GM23338 (cell line): Measurements from ENCODE around the gene DOCK1. TPM values are rescaled to one million over a fixed set of nuclear protein-coding genes. Genes with fewer than 3 reads are reported as not detected.

Source experiments
- ATAC-seq: fragments of 200-7000 bp; cut with Tn5 transposase; 3 replicates; pipeline ENCODE4 v1.9.1; 2020
- DNase-seq: peaks from one replicate; pipeline ENCODE4 v3.0.0-alpha.2; 2015; ENCODE audit warnings: low spot score
- H2AFZ ChIP-seq: fragments of 200-600 bp; sonication (generic); 2 replicates; pipeline ENCODE4 v1.8.0; 2016; ENCODE audit warnings: antibody characterized with exemption, mild to moderate bottlenecking, moderate library complexity
- H3F3A ChIP-seq: fragments of 200-600 bp; sonication (generic); replicated peaks from 2 replicates; pipeline ENCODE4 v1.8.0; 2017; ENCODE audit warnings: antibody characterized with exemption, mixed run types, low read depth
- H3K27ac ChIP-seq: fragments of 200-600 bp; sonication (generic); 2 replicates; pipeline ENCODE4 v1.6.1; 2016; ENCODE audit warnings: low read depth
- H3K27me3 ChIP-seq: fragments of 200-600 bp; sonication (generic); 2 replicates; pipeline ENCODE4 v1.8.0; 2016; ENCODE audit warnings: mild to moderate bottlenecking, mixed run types, moderate library complexity; ENCODE audit not compliant: insufficient read depth
- H3K36me3 ChIP-seq: fragments of 200-600 bp; sonication (generic); 2 replicates; pipeline ENCODE4 v1.8.0; 2016; ENCODE audit warnings: mild to moderate bottlenecking; ENCODE audit not compliant: insufficient read depth
- H3K4me1 ChIP-seq: fragments of 200-600 bp; sonication (generic); 2 replicates; pipeline ENCODE4 v1.8.0; 2016; ENCODE audit warnings: mild to moderate bottlenecking, moderate library complexity; ENCODE audit not compliant: insufficient read depth
- H3K4me2 ChIP-seq: fragments of 200-600 bp; sonication (generic); 2 replicates; pipeline ENCODE4 v1.7.1; 2017; ENCODE audit warnings: mixed run types
- H3K4me3 ChIP-seq: fragments of 200-600 bp; sonication (generic); 2 replicates; pipeline ENCODE4 v1.6.1; 2016; ENCODE audit warnings: mixed run types
- H3K79me2 ChIP-seq: fragments of 200-600 bp; sonication (generic); replicated peaks from 2 replicates; pipeline ENCODE4 v1.8.0; 2017; ENCODE audit warnings: mild to moderate bottlenecking; ENCODE audit not compliant: insufficient read depth
- H3K9me2 ChIP-seq: fragments of 200-600 bp; sonication (generic); 2 replicates; pipeline ENCODE4 v1.8.0; 2017; ENCODE audit not compliant: insufficient read depth
- H4K20me1 ChIP-seq: fragments of 200-600 bp; sonication (generic); replicated peaks from 2 replicates; pipeline ENCODE4 v1.8.0; 2017; ENCODE audit warnings: mild to moderate bottlenecking; ENCODE audit not compliant: insufficient read depth
- H3K27ac Mint-ChIP-seq: 2 replicates; pipeline ENCODE4 v1.8.0; 2020; ENCODE audit warnings: inconsistent platforms, mild to moderate bottlenecking, moderate library complexity, mixed read lengths
- H3K27me3 Mint-ChIP-seq: 3 replicates; pipeline ENCODE4 v1.8.0; 2022; ENCODE audit warnings: low read depth, mild to moderate bottlenecking, moderate library complexity, mixed read lengths, inconsistent platforms; ENCODE audit not compliant: insufficient read depth, poor library complexity
- H3K36me3 Mint-ChIP-seq: 3 replicates; pipeline ENCODE4 v1.8.0; 2021; ENCODE audit warnings: low read depth, mild to moderate bottlenecking, inconsistent platforms, moderate library complexity, mixed read lengths
- H3K4me1 Mint-ChIP-seq: 3 replicates; pipeline ENCODE4 v1.8.0; 2020; ENCODE audit warnings: mild to moderate bottlenecking, inconsistent platforms, mixed read lengths
- H3K4me3 Mint-ChIP-seq: 3 replicates; pipeline ENCODE4 v1.8.0; 2021; ENCODE audit warnings: moderate library complexity, mild to moderate bottlenecking, inconsistent platforms, mixed read lengths
- H3K9me3 Mint-ChIP-seq: 3 replicates; pipeline ENCODE4 v1.8.0; 2020; ENCODE audit warnings: moderate library complexity, mild to moderate bottlenecking, inconsistent platforms, mixed read lengths
- CREB1 ChIP-seq: fragments of 250-450 bp; sonication (Bioruptor Pico); IDR thresholded peaks from 2 replicates; pipeline ENCODE4 v1.5.0; 2020; ENCODE audit warnings: low read depth, mild to moderate bottlenecking, moderate library complexity
- EZH2 ChIP-seq: fragments of 200-600 bp; sonication (generic); IDR thresholded peaks from one replicate; pipeline ENCODE4 v1.8.0; 2017; ENCODE audit warnings: antibody characterized with exemption, mild to moderate bottlenecking, low read depth; ENCODE audit not compliant: unreplicated experiment
- EZH2phosphoT487 ChIP-seq: fragments of 200-600 bp; sonication (generic); IDR thresholded peaks from one replicate; pipeline ENCODE4 v1.8.1; 2018; ENCODE audit warnings: antibody characterized with exemption; ENCODE audit not compliant: unreplicated experiment
- JUNB ChIP-seq: IDR thresholded peaks from one replicate; pipeline ENCODE4 v1.6.1; 2016; ENCODE audit warnings: antibody characterized with exemption; ENCODE audit not compliant: unreplicated experiment
- NANOG ChIP-seq: IDR thresholded peaks from 2 replicates; pipeline ENCODE4 v1.6.1; 2016; ENCODE audit warnings: antibody characterized with exemption, borderline replicate concordance
- POLR2AphosphoS5 ChIP-seq: IDR thresholded peaks from 2 replicates; pipeline ENCODE4 v1.6.1; 2016; ENCODE audit warnings: antibody characterized with exemption, low read depth
- ZNF114 ChIP-seq: fragments of 250-450 bp; sonication (Bioruptor Pico); IDR thresholded peaks from 2 replicates; pipeline ENCODE4 v1.5.0; 2020; ENCODE audit warnings: mild to moderate bottlenecking, moderate library complexity
- ZNF331 ChIP-seq: fragments of 250-450 bp; sonication (Bioruptor Pico); IDR thresholded peaks from 2 replicates; pipeline ENCODE4 v1.5.0; 2020; ENCODE audit warnings: low read depth, mild to moderate bottlenecking, moderate library complexity
- polyA plus RNA-seq: library from polyadenylated mRNA; unstranded; fragments of >200 nt; fragmentation: Nextera tagmentation; extraction: Ambion mirVana; gene quantifications from 2 replicates; pipeline ENCODE4 v1.2.1, GENCODE V29; 2016
- total RNA-seq: library from RNA; depleted of rRNA; stranded (reverse); fragments of >200 nt; shearing (Covaris generic); gene quantifications from 2 replicates; pipeline ENCODE4 v1.2.3, GENCODE V29; 2014
- TF ChIP-seq, protein P1 (sequence below): IDR thresholded peaks from 2 replicates; pipeline ENCODE4 v1.6.1; 2016; ENCODE audit warnings: antibody characterized with exemption
- TF ChIP-seq, protein P2 (sequence below), 2 experiments: fragments of 200-600 bp in 1 of 2; sonication (generic) in 1 of 2; conservative IDR thresholded peaks; 2 replicates each; pipeline versions ENCODE4 v1.5.1 to v1.6.1; 2016 to 2017; ENCODE audit warnings: antibody characterized with exemption in 2 of 2, low read depth in 2 of 2, mild to moderate bottlenecking in 2 of 2, moderate library complexity in 1 of 2

DOCK1 gene
- total and polyA plus RNA-seq, 2 experiments from 2014 or later, result 13.2 to 55.3 TPM

DNA sequence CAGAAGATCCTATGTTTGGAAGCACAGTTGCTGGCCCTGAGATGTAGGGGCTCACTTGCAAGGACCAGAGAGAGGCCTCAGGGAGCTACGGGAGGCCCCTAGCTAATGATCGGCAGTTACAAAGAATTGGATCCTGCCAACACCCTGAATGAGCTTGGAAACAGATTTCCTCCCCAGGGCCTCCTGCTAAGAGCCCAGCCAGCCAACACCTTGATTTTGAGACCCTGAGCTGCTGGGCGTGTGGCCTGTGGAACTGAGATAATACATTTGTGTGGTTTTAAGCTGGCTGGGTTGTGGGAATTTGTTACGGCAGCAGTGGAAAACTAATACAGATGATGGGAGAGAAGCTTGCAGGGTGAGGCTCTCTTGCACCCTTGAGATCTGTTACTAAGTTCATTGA is 3.9 kb downstream of the DOCK1 start:
- H3K36me3 ChIP-seq, result no peaks in the 10 kb centered on the region
- ATAC-seq (no peak), DNase-seq (no peak)
- H3K36me3 Mint-ChIP-seq, result peaks cover 16% of the 10 kb centered on the region
- H3K79me2 ChIP-seq, result peaks cover 82% of the 10 kb centered on the region
- peaks cover 14% of the 10 kb centered on the region for H3K27me3 Mint-ChIP-seq
- H3K27ac Mint-ChIP-seq, result no peak overlapping the region; the same call in 1 of the 2 replicates
- H3K4me3 ChIP-seq, result no peak overlapping the region
- H3F3A ChIP-seq, result no peaks in the 10 kb centered on the region
- H3K4me1 ChIP-seq, result peaks cover 32% of the 10 kb centered on the region
- no peak for TF ChIP-seq POLR2AphosphoS5
- TF ChIP-seq ZNF331 (CRISPR knock-in tag), result no peak
- TF ChIP-seq ZNF114 (CRISPR knock-in tag), result no peak
- no peak for TF ChIP-seq CREB1 (CRISPR knock-in tag)
- H3K9me2 ChIP-seq, result no peaks in the 10 kb centered on the region
- peaks cover 46% of the 10 kb centered on the region for H3K4me1 Mint-ChIP-seq
- no peak overlapping the region for H3K4me2 ChIP-seq
- H3K27ac ChIP-seq, result no peak overlapping the region
- no peak overlapping the region for H3K4me3 Mint-ChIP-seq
- peaks cover 35% of the 10 kb centered on the region for H4K20me1 ChIP-seq
- H3K27me3 ChIP-seq, result no peaks in the 10 kb centered on the region
- H2AFZ ChIP-seq, result no peak overlapping the region
- no peaks in the 10 kb centered on the region; the same call in none of the 3 replicates for H3K9me3 Mint-ChIP-seq

DNA sequence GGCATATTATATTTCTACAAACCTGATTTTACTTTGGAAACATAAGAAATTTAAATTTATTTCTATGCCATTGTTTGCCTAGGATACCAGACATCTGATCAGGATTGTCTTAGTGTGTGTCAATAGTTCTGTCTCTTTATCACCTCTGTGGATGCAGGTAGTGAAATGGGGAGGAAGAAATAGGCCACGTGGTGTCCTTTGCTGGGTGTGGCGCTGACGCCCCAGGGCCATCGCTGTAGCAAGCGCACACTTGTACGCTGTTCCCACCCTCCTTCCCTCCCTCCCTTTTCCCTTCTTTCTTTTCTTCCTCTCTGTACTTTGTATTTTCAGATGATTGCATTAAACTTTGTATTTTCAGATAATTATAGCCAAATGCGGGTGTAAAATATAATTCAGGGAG is 5.0 kb downstream of the DOCK1 start:
- Mint-ChIP-seq H3K4me1 (peaks cover 40% of the 10 kb centered on the region), H3K27ac (no peak overlapping the region), H3K9me3 (no peaks in the 10 kb centered on the region; the same call in 1 of the 3 replicates), H3K36me3 (peaks cover 9% of the 10 kb centered on the region), H3K4me3 (no peak overlapping the region), H3K27me3 (peaks cover 14% of the 10 kb centered on the region)
- H3F3A ChIP-seq, result no peaks in the 10 kb centered on the region
- no peaks in the 10 kb centered on the region for H3K36me3 ChIP-seq
- H3K4me3 ChIP-seq, result no peak overlapping the region
- no peaks in the 10 kb centered on the region for H3K27me3 ChIP-seq
- no peaks in the 10 kb centered on the region for H3K9me2 ChIP-seq
- no peak overlapping the region for H2AFZ ChIP-seq
- TF ChIP-seq, protein P1, sequence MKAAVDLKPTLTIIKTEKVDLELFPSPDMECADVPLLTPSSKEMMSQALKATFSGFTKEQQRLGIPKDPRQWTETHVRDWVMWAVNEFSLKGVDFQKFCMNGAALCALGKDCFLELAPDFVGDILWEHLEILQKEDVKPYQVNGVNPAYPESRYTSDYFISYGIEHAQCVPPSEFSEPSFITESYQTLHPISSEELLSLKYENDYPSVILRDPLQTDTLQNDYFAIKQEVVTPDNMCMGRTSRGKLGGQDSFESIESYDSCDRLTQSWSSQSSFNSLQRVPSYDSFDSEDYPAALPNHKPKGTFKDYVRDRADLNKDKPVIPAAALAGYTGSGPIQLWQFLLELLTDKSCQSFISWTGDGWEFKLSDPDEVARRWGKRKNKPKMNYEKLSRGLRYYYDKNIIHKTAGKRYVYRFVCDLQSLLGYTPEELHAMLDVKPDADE, result no peak
- TF ChIP-seq, protein P2, sequence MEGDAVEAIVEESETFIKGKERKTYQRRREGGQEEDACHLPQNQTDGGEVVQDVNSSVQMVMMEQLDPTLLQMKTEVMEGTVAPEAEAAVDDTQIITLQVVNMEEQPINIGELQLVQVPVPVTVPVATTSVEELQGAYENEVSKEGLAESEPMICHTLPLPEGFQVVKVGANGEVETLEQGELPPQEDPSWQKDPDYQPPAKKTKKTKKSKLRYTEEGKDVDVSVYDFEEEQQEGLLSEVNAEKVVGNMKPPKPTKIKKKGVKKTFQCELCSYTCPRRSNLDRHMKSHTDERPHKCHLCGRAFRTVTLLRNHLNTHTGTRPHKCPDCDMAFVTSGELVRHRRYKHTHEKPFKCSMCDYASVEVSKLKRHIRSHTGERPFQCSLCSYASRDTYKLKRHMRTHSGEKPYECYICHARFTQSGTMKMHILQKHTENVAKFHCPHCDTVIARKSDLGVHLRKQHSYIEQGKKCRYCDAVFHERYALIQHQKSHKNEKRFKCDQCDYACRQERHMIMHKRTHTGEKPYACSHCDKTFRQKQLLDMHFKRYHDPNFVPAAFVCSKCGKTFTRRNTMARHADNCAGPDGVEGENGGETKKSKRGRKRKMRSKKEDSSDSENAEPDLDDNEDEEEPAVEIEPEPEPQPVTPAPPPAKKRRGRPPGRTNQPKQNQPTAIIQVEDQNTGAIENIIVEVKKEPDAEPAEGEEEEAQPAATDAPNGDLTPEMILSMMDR (conservative IDR thresholded peaks at IDR 0.05; ENCODE audit: low read depth in 2 of 2), result no peak
- TF ChIP-seq EZH2phosphoT487, result no peak
- DNase-seq, result no peak
- peaks cover 26% of the 10 kb centered on the region for H3K4me1 ChIP-seq
- no peak overlapping the region for H3K4me2 ChIP-seq
- no peak overlapping the region for H3K27ac ChIP-seq
- no peak for ATAC-seq
- peaks cover 39% of the 10 kb centered on the region for H4K20me1 ChIP-seq
- H3K79me2 ChIP-seq, result peaks cover 90% of the 10 kb centered on the region

DNA sequence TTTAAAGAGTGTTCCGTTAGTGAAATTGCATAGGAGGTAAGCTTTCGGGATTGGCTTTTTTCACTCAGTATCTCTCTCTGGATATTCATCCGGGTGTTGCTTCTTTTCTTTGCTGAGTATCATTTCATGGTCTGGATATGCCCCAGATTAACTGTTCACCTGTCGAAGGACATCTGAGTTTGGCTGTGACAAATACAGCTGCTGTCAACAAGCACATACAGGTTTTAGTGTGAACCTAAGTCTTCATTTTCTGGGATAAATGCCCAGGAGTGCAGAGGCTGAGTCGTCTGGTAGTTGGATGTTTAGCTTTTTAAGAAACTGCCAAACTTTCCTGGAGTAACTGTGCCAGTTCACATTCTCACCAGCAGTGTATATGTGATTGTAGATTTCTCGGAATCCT is 5.6 kb downstream of the DOCK1 start:
- Histone ChIP-seq H3K9me2 (no peaks in the 10 kb centered on the region), H3F3A (no peaks in the 10 kb centered on the region), H3K79me2 (peaks cover 96% of the 10 kb centered on the region), H3K4me3 (no peak overlapping the region), H4K20me1 (peaks cover 43% of the 10 kb centered on the region), H3K27ac (no peak overlapping the region), H3K4me1 (peaks cover 26% of the 10 kb centered on the region), H3K27me3 (no peaks in the 10 kb centered on the region), H3K36me3 (no peaks in the 10 kb centered on the region), H2AFZ (no peak overlapping the region), H3K4me2 (no peak overlapping the region)
- Mint-ChIP-seq H3K27me3 (peaks cover 14% of the 10 kb centered on the region), H3K36me3 (peaks cover 9% of the 10 kb centered on the region), H3K9me3 (no peaks in the 10 kb centered on the region; the same call in 1 of the 3 replicates), H3K4me3 (no peak overlapping the region), H3K27ac (no peak overlapping the region), H3K4me1 (peaks cover 40% of the 10 kb centered on the region)
- no peak for ATAC-seq
- no peak for DNase-seq
- TF ChIP-seq POLR2AphosphoS5, result no peak
- TF ChIP-seq, protein P2 (conservative IDR thresholded peaks at IDR 0.05; ENCODE audit: low read depth in 2 of 2), result no peak
- no peak for TF ChIP-seq CREB1 (CRISPR knock-in tag)
- no peak for TF ChIP-seq JUNB
- TF ChIP-seq EZH2, result no peak
- no peak for TF ChIP-seq NANOG
- no peak for TF ChIP-seq EZH2phosphoT487
- TF ChIP-seq, protein P1, result no peak
